Loucy (cell line): ENCODE measurements around the gene TYW1.

Experiments
- EZH2phosphoT487 ChIP-seq: fragments of 200-600 bp; IDR thresholded peaks from 2 replicates; pipeline ENCODE4 v1.6.1; 2018; ENCODE audit warnings: antibody characterized with exemption, mild to moderate bottlenecking, moderate library complexity, borderline replicate concordance
- TF ChIP-seq, protein P1 (sequence below): fragments of 200-600 bp; sonication (generic); conservative IDR thresholded peaks from 2 replicates; pipeline ENCODE4 v1.5.1; 2014; ENCODE audit warnings: mild to moderate bottlenecking, antibody characterized with exemption, low read length

DNA sequence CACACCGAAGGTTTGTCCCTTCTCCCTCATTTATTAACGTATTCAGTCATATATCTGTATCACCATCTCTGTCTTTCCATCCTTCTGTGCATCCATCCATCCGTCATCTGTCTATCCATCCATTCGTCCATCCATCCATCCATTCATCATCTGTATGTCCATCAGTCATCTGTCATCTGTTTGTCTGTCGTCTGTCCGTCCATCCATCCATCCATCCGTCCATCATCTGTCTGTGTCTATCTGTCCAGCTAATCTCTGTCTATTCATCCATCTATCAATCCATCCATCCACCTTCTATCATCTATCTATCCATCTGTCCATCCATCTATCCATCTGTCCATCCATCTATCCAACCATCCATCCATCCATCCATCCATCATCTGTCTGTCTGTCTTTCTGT is 213.9 kb downstream of the TYW1 start:
- TF ChIP-seq, protein P1, sequence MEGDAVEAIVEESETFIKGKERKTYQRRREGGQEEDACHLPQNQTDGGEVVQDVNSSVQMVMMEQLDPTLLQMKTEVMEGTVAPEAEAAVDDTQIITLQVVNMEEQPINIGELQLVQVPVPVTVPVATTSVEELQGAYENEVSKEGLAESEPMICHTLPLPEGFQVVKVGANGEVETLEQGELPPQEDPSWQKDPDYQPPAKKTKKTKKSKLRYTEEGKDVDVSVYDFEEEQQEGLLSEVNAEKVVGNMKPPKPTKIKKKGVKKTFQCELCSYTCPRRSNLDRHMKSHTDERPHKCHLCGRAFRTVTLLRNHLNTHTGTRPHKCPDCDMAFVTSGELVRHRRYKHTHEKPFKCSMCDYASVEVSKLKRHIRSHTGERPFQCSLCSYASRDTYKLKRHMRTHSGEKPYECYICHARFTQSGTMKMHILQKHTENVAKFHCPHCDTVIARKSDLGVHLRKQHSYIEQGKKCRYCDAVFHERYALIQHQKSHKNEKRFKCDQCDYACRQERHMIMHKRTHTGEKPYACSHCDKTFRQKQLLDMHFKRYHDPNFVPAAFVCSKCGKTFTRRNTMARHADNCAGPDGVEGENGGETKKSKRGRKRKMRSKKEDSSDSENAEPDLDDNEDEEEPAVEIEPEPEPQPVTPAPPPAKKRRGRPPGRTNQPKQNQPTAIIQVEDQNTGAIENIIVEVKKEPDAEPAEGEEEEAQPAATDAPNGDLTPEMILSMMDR, result no peak
- no peak for TF ChIP-seq EZH2phosphoT487
